GM19035 (cell line): ENCODE data around the gene NEURL1B.

Experiments used
- ATAC-seq: cut with Tn5 transposase; IDR thresholded peaks from one replicate; pipeline ENCODE4 v1.9.1; 2021; ENCODE audit not compliant: unreplicated experiment

NEURL1B gene

DNA sequence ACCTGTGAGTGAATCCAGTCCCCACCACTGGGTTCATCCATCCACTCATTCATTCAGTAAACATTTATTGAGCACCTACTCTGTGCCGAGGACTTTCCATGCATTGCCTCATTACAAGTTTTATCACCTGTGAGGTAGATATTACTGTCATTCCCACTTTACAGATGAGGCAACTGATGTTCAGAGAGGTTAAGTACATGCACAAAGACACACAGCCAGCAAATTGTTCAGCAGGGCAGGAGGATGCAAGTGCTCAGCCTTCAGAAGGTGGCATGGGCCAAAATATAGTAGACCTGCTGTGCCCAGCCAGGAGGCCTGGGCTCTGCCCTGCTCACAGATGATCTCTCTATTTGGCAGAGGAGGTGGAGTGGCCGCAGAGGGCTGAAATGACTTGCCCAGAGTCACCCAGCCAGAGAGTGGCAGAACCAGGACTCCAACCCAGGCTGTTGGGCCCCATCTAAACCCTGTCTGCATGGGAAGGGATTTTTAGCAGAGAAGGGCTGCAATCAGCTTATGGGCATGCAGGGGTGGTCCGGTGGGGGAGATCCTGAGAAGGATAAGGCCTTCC, 7.6 kb upstream of the NEURL1B start:
- no peak for ATAC-seq

DNA sequence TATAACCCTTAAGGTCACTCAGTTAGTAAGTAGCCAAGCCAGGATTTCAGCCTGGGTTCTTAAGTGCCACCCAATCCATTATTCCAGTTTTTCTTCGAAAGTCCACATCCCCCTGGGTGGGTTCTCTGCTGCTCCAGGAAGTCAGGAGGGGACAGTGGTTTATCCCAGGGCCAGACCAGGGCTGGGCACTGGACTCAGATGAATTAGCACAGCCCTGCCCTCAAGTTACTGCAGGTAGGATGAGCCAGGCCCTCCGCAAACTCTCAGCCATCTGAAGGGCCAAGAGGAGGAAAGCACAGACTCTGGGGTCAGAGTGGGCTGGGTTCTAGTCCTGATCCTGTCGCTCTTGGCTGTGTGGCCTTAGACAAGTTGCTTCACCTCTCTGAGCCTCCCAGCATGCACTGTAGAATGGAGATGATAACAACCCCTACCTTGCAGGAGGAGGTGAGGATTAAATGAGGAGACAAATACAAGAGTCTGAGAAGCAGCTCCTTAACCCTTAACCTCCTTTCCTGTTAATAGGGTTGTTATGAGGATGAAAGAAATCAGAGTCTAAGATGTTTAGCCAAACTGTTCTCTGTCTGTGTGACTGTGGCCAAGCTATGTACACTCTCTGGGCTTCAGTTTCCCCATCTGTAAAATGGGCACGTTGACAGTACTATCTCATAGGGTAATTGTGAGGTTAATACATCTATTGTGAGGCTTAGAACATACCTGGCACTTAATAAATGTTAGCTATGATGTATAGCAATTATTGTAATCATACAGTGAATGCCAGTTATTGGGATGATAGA, 6.8 kb upstream of the NEURL1B start:
- ATAC-seq, result no peak

DNA sequence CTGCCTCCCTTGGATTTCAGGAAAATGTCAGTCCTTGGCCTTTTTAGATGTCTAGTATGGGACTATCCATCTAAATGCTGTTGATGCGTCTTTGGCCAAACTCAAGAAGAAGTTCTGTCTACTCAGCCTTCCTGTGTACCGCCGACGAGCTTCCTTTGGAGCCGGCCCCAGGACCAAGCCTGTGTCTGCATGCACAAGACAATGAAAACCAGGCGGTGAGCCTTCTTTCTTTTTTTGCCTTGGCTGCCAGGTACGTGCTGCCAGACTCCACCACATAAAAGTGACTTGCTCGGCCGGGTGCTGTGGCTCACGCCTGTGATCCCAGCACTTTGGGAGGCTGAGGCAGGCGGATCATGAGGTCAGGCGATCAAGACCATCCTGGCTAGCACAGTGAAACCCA, 6.0 kb upstream of the NEURL1B start:
- ATAC-seq, result no peak

DNA sequence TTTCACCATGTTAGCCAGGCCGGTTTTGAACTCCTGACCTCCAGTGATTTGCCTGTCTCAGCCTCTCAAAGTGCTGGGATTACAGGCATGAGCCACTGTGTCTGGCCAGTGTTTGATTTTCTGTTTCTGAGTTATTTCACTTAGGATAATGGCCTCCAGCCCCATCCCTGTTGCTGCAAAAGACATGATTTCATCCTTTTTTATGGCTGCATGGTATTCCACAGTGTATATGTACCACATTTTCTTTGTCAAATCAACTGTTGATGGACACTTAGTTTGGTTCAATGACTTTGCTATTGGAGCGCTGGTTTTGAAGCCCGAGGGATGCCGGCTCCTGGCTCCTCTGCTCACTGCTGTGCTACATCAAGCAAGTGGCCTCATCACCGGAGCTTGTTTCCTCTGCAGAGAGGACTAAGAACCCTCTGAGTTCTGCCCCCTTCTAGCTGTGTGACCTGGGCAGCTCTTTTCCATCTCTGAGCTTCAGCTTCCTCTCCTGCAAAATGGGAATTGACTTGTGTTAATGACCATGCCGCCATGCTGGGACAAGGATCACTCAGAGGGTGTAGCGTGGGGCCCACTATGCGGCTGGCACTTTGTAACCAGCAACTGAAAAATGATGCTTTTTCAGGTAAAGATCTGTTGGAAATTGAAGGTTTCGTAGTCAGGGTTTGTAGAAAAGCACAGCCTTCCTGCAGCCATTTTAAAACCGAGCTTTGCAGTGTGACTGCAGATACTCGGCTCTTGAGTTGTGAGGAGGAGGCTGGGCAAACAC, 4.6 kb upstream of the NEURL1B start:
- ATAC-seq, result no peak

DNA sequence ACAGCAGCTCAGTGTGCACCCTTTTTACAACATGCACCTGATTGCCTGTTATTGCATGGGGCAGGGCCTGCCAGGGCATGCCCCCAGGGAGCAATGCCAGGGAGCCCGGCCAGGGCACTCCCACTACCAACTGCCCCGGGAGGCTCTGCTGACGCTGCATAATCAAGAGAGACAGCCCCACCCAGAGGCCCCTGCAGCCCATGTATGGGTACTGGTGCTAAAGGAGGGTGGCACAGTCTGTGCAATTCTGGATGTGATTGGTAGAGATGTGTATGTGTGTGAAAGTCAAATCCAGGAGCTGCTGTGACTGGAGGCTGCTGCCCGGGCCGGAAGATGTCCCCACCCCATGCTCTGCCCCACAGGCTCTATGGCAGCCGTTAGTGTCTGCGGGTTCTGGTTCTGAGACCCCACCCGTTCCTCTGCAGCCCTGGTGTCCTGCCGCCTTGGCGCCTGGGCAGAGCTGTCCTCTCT, 3.9 kb upstream of the NEURL1B start:
- ATAC-seq, result no peak

DNA sequence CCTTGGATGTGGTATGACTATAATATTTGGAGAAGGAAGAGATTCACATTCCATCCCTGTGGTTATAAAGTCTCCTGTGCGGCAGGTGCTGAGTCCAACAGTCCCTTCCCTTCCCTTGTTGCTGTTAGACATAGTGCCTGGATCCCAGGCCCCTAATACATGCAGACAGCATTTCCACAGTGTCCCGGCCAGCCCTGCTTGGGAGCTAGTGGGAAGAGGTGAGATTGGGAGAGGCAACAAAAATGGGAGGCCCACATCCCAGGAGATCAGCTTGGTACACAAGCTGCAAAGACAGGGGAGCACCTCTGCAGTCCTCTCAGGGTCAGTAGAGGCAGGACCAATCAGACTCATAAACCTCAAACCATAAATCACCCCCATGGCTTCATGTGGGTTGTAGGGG, 3.3 kb upstream of the NEURL1B start:
- no peak for ATAC-seq

DNA sequence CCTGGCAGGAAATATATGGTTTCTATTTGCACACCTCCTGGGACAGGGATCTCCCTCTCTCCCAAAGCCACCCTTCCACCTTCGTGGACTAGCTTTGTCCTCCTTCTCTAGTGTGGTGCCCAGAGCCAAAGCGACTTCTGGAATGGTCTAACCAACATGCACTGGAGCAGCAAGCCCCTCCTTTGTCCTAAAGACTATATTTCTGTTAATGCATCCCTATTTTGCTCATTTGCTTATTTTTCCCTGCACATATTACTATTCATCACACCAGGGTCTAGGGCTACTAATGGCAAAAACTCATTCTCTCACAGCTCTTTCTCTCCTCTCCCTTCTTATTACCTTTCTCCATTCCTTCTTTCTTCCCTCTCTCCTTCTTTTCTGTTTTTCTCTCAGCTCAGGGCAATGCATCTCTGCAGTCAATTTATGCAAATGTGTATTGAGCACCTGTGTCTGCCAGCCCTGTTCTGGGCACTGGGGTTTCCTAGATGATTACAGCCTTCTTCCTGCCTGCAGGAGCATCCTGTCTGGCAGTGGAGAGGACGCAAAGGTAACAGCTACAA, 2.8 kb upstream of the NEURL1B start:
- ATAC-seq, result no peak

DNA sequence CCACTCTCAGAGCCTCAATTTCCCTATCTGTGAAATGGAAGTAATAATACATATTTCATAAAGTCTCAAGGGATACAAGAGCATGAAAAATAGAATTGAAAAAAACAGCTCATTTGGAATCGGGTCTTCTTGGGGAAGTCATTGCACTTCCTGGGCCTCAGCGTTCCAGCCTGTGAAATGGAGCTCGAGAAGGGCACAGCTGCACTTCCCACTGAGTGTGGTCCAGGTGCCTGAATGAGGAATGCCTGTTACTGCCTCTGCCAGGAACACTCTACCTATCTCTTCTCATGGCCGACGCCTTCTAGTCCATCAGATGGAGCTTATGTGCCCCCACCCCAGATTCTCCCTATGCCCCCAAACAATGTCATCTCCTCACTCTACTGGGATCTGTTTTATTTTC, 924 bp upstream of the NEURL1B start:
- ATAC-seq, result no peak

DNA sequence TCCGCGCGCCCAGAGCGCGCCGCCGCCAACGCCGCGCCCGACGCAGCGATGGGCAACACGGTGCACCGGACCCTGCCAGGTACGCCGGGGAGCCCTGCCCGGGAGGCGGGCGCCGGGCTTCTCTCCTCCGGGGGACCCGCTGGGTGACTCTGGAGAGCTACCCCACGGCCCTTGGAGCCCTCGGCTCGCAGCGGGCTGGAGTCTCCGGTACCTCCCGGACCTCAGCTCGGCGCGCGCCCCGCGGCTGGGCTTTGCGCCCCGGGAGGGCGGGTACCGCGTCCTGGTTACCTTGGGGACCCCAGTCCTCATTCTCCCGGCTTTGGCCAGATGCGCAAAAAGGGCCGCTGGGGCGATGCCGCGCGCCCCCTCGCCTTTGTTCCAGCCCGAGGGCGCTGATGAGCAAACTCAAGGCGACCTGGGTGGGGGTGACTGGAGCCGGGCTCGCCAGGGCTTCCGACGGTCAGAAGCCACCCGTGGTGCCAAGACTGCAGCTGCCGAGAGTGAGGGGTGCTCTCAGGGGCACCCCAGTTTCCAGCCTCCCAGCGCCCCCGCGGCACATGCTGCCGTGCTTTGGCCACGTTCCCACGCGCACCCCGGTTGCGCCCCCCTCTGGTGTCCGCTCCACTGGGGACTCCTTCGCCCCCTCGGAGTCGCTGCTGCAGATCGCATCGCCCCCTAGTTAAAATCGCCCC, 442 bp downstream of the NEURL1B start:
- ATAC-seq, result peak; percentile 32

DNA sequence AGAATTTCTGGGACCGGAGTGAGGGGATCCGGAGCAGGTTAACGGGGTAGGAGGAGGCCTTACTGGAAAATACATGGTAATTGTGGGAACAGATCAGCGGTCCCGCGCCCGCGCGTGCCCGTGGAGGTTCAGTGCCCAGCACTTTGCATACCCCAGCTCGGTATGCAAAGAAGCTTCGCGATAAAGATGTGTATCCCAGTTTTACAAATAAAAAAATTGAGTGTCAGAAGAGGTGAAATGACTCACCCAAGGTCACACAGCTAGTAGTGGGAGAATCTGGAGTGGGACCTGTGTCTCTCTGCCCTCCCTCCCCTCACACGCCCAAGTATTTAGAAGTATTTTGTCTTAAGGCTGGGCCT, 967 bp downstream of the NEURL1B start:
- no peak for ATAC-seq

DNA sequence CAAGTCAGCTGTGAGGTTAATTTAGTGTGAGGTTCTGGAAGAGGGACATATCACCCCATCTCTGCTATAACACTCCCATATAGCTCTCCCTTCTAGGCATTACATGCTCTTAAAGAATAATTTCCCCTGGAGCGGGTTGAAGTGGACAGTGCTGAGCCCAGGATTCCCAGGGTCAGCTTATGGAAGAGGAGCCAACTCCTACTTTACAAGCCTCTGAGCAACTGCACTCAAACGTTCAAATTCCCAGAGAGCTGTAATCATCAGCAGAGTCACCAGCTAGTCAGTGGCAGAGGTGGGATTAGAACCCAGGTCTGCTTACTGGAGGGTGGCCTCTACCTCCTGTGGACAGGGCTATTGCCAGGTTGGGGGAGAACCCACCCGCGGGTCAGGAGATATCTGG, 1.4 kb downstream of the NEURL1B start:
- ATAC-seq, result no peak

DNA sequence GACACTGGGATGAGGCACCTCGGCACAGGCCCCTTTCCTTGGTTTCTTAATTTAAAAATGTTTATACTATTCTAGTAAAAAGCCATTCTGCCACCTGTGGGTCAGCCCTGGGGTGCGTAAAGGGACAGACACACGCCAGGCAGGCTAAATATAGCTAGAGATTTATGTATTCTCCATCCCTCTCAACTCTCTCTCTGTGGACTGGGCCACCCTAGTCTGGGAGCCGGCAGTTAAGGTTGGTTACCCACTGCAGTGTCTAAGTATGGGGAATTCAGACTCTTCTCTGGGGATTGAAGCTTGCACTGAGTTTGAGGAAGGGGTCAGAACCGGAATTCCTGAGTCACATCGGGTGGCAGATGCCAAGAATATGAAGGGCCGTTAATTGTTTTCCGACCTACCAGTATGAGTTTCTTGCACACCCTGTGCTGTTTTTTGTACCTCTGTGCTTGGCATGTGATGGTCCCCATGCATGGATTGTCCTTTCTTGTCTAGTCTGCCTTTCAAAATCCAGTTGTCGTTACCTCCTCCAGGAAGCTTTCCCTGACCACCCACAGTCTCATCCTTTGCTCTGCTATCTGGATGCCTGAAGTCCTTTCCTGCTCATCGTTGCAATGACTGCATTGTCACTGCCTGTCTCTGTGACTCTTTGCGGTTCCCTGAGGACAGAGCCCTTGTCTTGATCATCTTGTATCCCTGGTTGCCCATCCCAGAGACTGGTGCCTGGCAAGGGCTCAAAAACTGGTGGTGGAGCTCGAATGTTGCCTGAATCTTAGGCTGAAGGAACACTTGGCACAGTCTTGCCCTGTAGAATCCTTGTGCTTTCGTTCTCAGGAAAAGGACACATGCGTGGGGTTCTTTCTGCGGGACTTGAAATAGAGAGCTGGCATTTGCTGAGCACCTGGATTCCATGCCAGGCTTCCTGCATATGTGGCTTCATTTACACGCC, 2.1 kb downstream of the NEURL1B start:
- ATAC-seq, result no peak

DNA sequence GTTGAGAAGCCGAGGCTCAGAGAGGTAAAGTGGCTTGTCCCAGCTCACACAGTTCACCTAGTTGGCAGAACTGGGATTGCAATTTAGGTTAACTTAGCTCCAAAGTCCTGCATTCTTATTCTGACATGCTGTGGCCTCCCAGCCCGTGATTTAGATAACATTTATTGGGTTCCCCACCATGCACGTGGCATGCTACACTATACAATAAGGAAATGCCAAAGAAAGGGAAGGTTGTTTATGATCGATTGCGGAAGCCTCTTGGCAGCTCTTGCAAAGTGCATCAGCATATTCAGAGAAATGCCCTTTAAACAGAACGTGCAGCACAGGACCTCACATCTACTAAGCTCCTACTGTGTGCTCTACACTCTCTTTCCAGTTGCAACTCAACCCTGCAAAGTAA, 3.2 kb downstream of the NEURL1B start:
- no peak for ATAC-seq

DNA sequence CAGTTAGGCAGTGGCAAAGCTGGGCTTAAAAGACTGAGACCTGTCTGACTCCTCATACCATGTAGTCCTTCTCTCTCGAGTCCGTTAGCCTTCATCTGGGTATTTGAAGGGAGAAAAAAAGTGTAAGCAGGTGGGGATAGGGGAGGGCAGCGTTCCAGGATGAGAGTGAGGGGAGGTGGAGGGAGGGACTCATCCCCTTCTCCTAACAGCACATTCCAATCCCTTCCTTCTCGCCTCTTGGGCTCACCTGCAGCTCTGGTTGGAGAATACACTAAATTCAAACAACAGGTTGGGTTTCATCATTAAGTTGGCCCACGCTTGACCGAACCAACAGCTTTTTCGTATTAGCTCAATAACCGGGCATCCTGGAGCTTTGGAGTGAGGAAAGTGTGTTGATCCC, 3.6 kb downstream of the NEURL1B start:
- no peak for ATAC-seq

DNA sequence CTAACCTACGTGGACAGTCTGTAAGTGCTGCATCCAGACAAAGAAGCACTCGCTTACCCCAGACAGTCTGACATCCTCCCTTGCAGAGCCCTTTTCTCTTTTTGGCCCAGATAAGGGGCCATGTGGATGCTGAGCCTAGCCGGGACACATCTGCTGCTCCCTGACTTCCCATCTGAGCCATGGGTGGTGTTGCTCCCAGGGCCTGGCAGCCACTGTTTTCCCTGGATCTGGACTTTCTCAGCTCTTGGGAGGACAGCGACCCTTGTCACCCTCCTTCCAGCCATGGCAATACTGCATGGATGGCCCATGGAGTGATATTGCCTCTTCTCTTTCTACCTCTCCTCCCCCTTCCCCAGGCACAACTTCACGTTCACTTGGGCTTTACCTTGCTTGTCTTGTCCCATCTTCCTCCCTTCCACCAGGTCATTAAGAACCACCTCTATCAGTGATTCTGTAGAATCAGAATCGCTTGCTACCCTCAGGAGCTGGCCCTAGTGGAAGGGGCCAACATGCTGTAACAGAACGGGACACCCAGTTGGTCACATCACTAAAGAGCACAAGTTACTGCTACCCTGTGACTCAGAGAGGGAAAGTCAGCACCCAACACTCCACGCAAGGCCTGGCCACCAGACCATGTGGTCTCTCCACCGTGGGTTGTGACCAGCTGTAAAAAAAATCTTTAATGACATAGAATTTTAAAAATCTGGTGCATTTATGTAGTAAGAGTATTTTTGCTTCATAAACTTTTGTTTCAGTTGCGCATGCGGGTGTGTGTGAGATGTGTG, 4.4 kb downstream of the NEURL1B start:
- no peak for ATAC-seq

DNA sequence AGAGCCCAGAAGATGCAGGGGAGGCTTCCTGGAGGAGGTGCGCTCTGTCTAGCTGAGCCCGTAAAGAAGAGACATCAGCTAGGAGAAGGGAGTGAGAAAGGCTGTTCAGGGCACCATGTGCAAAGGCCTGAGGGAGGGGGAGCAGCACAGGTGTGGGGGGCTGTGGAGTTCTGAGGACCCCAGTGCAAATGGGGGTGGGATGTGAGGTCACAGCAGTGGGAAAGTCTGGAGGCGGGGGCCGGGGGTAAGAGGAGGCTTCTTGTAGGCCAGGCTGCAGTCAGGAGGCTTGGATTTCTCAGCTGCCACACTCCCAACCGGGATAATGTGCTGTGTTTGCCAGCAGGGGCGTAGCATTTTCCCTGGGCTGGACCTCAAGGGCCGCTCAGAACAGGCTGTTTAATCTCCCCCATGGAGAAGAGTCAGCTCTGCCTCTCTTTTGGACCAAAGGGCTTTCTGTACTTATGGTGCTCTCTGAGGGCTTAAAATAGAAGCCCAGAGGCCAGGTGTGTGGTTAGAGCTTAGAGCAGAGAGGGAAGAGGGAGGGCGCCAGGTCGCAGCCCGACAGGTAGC, 5.7 kb downstream of the NEURL1B start:
- ATAC-seq, result no peak

DNA sequence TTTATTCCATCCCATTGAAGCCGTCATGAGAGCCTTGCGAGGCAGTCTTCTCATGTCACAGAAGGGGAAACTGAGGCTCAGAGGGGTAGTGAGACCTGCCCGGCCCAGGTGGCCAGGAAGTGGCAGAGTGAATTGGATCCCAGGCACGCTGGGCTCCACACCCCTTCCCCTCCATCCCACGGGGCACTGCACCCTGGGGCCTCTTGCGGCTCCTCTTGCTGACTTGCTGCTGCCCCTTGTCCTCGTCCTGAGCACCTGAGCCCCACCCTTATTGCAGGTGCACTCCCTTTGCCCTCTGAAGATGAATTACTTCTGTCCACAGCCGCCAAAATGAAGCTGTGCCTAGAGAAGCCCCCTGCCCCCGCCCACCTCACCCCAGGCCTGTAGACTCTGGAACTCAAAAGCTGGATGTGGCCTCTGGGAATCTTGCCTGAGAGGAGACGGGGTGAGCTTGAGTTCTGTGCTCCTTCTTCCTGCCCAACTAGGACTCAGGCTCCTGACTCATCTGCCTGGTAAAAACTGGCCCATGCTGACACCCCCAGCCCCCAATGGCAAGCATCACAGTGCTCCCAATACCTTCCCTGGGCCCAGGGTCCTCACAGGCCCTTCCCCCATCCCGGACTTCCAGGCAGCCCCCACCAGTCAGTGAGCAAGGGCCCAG, 6.4 kb downstream of the NEURL1B start:
- ATAC-seq, result no peak

DNA sequence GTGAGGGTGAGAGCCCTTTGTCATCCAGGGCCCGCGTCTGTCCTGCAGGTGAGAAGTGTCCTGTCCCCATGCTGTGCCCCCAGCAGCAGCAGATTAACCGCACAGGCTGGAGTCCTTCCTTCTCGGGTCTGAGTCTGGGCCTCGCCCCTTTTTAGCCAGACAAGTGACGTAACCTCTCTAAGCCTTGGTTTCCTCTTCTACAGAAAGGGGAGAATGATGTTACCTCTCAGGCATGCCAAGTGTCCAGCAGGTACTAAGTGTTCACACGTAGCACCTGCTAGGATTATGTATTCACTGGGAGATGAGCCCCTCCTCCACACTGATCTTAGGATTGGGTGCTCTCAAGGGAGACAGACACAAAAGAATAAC, 6.9 kb downstream of the NEURL1B start:
- no peak for ATAC-seq

DNA sequence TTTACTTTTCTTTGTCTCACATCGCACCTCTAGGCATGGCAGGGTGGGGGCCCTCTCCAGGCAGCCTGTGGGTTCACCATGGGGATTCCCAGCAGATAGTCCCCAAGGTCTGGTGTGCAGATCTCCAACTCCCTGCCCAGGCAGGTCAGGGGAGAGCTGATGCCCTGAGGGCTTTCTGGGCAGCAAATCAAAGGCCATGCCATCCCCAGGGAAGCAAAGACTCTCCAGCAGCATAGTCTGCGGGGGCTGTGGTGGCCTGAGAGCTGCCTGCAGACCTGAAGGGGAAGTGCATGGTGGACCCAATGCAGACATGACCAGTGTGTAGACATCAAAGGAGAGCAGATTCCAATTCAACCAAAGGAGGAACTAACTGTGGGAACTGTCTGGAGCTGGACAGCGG, 7.7 kb downstream of the NEURL1B start:
- ATAC-seq, result no peak
